ENCODE measurements around the gene ATP6V1C2. TPM values are rescaled to one million over a fixed set of nuclear protein-coding genes. Genes with fewer than 3 reads are reported as not detected.

ATP6V1C2 gene
- total RNA-seq, 1 donor from 2014 or later: not detected

DNA sequence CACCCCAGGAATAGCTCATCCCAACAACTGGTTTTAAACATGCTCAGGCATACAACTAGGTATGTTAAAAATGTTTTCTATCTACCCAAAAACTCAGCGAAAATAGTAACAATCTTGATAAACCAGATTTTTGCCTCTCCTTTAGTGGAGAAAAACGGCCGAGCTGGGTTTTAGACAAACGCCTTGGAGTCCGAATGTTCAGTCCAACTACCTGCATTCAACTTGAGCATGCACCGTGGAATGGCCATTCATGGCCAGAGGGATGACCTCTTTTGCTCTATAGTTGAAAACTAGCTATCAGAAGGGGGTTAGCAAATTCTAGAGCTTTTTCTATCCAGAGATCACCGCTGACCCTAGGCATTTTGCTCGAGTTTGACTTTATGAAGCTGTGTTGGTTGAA, 60.3 kb downstream of the ATP6V1C2 start:
- TF ChIP-seq, protein P1, sequence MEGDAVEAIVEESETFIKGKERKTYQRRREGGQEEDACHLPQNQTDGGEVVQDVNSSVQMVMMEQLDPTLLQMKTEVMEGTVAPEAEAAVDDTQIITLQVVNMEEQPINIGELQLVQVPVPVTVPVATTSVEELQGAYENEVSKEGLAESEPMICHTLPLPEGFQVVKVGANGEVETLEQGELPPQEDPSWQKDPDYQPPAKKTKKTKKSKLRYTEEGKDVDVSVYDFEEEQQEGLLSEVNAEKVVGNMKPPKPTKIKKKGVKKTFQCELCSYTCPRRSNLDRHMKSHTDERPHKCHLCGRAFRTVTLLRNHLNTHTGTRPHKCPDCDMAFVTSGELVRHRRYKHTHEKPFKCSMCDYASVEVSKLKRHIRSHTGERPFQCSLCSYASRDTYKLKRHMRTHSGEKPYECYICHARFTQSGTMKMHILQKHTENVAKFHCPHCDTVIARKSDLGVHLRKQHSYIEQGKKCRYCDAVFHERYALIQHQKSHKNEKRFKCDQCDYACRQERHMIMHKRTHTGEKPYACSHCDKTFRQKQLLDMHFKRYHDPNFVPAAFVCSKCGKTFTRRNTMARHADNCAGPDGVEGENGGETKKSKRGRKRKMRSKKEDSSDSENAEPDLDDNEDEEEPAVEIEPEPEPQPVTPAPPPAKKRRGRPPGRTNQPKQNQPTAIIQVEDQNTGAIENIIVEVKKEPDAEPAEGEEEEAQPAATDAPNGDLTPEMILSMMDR (conservative IDR thresholded peaks at IDR 0.05; ENCODE audit: low read depth, low read length): no peak
- no peak overlapping the region for H3K4me3 ChIP-seq (ENCODE audit: low read depth, low read length)
- no peak for DNase-seq (ENCODE audit: low read depth)

DNA sequence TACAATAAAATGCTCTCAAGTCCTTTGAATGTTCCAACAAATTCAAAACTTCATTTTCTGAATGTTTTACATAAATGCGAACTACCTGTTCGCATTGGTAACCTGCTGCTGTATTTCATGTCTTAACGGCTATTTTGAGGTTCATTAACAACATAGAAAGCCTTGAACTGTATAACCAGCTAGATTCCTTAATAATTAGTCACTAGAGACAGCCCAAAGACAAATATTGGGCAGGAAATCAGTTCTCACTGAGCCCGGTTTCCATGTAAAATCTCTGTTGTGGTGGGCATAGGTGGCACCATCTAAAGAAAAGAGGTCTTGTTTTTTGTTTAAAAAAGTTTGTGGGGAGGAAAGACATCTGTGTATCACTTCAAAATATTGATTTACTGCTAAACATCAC, 62.0 kb downstream of the ATP6V1C2 start:
- no peak overlapping the region for H3K4me3 ChIP-seq (ENCODE audit: low read depth, low read length)
- TF ChIP-seq, protein P1 (conservative IDR thresholded peaks at IDR 0.05; ENCODE audit: low read depth, low read length): no peak
- peak; percentile 7 for DNase-seq (ENCODE audit: low read depth)

GRCh38 chr2:10784719-10785118, 63.3 kb downstream of the ATP6V1C2 start:
- no peak for DNase-seq (ENCODE audit: low read depth)

DNA sequence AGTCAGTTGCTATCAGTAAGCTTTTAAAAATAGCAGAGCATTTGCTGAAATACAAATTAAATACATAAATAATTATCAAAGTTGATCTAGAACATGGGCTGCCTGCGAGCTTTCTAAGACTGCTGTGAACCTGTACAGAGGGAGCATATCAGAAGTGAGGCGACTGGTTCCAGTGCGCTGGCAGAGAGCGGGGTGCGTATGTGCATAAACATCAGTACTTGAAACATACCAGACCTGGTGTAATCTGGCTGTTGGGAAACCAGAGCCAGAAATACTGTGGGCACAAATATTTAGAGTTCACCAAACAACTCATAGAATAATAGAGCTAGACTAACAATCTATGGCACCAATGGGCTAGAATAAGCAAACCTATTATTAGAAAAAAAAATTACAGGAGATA, 63.8 kb downstream of the ATP6V1C2 start:
- DNase-seq (ENCODE audit: low read depth): no peak
- H3K4me3 ChIP-seq (ENCODE audit: low read depth, low read length): no peak overlapping the region
- TF ChIP-seq, protein P1 (conservative IDR thresholded peaks at IDR 0.05; ENCODE audit: low read depth, low read length): no peak

More at GRCh38 chr2:10784719-10785118, 63.3 kb downstream of the ATP6V1C2 start:
- no peak overlapping the region for H3K4me3 ChIP-seq (ENCODE audit: low read depth, low read length)
- TF ChIP-seq, protein P1 (conservative IDR thresholded peaks at IDR 0.05; ENCODE audit: low read depth, low read length): no peak

GRCh38 chr2:10786240-10786982, 65.0 kb downstream of the ATP6V1C2 start:
- TF ChIP-seq, protein P1 (conservative IDR thresholded peaks at IDR 0.05; ENCODE audit: low read depth, low read length): no peak
- DNase-seq (ENCODE audit: low read depth): no peak
- H3K4me3 ChIP-seq (ENCODE audit: low read depth, low read length): no peak overlapping the region

DNA sequence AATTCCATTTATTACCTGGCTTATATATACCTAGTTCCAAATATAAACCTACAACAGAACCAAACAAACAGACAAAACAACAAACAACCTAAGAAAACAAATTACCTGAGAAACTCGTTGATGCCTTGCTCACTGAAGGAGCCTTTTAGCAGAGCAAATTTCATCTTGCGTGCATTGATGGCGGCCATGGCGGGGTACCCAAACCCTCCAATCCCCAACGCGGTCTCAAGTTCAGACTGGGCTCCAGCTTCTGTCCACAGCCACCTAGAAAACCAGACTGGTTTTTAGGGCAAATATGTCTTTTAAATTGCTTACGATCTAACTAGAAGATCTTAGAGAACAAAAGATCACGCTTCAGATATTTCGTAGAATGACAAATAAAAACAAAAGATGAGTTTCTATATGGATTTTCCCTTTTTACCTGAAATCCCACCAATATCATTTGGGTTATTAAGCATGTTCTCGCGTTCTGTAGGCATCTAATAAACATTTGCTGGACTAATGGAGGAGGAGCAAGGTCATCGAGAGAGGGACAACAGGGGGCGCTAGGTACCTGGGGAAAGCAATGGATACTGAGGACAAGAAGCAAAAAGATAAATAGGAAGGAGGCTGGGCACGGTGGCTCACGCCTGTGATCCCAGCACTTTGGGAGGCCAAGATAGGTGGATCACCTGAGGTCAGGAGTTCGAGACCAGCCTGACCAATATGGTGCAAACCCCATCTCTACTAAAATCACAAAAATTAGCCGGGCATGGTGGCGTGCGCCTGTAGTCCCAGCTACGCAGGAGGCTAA, 65.9 kb downstream of the ATP6V1C2 start:
- no peak overlapping the region for H3K4me3 ChIP-seq (ENCODE audit: low read depth, low read length)
- TF ChIP-seq, protein P1 (conservative IDR thresholded peaks at IDR 0.05; ENCODE audit: low read depth, low read length): peak; percentile 64
- DNase-seq (ENCODE audit: low read depth): no peak
